Activated T-cell treated with anti-CD3 and anti-CD28 coated beads for 4 hours (primary cell): ENCODE results near the gene SCO1.

ENCODE experiments used
- DNase-seq: peaks from one replicate; pipeline ENCODE4 v3.0.0-alpha.2; 2020

SCO1 gene

DNA sequence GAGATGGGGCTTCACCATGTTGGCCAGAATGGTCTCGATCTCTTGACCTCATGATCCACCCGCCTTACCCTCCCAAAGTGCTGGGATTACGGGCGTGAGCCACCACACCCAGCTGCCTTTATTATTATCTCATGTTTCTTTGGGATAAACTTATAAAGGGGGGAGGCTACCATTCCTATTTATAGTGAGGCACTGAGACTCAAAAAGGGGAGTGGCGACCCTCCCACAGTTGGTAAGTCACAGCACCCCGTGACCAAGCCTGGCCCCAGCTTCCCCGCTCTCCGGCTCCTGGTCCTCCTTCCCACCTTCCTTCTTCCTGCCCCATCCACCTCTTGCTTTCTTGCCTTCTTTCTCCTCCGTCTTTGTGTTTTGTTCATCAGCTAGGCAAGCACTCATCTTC, 45.4 kb downstream of the SCO1 start:
- DNase-seq = no peak

DNA sequence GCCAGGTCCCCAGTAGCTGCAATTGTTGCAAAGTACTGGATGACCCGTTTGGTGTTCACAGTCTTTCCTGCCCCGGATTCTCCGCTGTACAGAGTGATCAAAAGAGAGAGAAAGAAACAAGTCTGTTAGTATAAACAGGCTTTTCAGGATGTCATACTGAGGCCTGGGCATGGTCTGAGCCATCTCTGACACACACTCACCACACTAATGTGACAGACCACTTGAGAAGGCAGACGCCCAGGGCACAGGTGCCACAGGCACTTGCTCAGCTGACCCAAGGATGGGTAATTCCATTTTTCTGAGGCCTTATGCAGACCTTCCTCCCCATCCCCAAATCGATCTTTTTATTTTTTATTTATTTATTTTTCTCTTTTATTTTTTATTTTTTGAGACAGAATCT, 47.7 kb downstream of the SCO1 start:
- DNase-seq = no peak

DNA sequence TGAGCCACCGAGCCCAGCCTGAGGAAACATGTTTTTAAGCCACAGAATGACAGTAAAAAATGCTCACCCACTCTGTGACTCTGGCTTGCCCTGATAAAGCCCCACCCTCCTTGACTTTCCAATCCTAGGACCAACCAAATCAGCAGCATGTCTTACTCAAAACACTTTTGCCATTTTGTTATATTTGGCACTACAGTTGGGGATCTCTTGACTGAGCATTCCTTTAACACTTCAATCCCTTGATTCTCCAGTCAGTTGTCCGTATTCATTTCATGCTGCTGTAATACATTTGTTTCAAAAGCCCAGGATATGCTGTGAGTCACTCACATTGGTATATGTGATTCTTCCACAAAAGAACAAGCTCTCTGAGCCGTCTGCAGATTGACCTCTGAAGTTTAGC, 48.4 kb downstream of the SCO1 start:
- DNase-seq = no peak

DNA sequence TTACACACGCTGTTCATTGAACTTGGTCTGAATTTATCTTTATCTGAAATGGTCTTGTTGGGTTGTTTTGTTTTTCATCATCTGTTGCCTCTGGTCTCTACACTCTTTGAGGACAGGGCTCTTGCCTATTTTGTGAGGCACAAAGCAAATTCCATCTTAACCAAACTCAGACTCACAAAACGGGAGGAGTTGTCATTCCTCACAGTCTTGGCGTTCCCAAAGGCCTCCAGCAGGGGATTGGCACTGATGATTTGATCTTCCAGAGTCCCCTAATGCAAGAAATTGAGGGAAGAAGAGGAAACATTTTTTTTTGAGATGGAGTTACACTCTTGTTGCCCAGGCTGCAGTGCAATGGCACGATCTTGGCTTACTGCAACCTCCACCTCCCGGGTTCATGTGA, 49.0 kb downstream of the SCO1 start:
- DNase-seq = no peak

DNA sequence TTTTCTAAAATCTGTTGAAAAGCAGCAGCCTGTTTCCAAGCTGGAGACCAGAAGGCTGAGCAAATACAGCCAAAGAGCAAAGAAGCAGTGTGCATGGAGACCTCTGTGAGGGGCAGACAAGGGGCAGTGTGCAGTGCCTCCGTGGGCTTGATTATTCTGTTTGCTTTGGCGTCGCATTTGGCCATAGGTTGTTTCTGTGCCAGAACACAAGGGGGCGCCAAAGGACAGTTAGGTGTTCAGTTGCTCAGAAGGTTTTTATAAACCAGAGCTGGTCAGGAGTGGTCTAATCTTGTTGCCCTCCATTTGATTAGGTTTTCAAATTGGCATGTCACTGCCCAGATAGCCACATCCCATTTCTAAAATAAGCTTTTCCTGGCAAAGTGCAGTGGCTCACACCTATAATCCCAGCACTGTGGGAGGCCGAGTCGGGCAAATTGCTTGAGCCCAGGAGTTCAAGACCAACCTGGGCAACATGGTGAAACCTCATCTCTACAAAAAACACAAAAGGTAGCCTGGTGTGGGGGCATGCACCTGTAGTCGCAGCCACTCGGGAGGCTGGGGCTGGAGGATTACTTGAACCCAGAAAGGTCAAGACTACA, 50.8 kb downstream of the SCO1 start:
- peak; percentile 68 for DNase-seq

DNA sequence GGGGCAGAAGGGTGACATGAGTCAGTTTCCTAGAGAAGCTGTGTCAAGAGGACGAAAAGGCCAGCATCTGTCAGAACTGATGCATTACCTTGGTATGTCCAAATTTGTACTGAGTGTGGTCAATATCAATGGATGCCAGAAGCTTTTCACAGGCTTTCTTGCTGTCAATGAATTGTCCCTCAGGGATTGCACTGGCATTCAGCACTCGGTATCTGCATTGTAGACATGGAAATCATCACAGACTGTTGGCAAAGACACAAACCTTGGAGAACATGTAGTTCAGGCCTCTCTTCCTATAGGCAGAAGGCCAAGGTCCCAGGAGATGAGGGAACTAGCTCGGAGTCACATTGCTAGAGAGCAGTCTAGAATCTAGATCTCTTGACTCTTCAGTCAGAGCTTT, 56.9 kb downstream of the SCO1 start:
- DNase-seq = no peak

DNA sequence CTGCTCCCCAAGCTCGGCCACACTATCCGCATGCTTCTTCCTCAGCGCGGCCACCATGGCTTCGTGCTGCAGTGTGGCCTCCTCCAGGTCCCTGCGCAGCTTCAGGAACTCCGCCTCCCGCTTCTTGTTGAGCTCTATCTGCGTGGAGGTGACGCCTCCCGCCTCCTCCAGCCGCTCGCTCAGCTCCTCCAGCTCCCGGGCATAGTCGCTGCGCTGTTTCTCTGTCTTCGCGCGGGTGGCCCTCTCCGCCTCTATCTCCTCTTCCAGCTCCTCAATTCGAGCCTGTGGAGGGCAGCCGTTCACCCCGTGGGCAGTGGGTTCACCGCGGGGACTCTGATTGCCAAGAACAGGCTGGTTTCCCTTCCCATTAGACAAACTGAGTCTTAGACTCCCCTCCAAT, 59.2 kb downstream of the SCO1 start:
- no peak for DNase-seq

DNA sequence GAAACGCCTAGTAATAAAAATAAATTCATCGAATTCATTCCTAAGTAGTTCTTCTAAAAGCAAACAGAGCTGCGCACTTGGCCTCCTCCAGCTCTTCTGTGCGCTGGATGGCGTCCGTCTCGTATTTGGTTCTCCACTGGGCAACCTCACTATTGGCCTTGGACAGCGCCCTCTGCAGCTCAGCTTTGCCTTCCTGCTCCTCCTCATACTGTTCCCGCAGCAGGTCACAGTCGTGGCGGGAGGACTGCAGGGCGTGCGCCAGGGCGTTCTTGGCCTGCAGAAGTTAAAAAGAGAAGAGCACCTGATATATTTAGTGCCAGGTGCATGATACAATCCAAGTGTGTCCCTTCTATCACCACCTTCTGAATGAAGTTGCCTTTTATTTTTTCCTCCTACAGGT, 62.0 kb downstream of the SCO1 start:
- DNase-seq = no peak

DNA sequence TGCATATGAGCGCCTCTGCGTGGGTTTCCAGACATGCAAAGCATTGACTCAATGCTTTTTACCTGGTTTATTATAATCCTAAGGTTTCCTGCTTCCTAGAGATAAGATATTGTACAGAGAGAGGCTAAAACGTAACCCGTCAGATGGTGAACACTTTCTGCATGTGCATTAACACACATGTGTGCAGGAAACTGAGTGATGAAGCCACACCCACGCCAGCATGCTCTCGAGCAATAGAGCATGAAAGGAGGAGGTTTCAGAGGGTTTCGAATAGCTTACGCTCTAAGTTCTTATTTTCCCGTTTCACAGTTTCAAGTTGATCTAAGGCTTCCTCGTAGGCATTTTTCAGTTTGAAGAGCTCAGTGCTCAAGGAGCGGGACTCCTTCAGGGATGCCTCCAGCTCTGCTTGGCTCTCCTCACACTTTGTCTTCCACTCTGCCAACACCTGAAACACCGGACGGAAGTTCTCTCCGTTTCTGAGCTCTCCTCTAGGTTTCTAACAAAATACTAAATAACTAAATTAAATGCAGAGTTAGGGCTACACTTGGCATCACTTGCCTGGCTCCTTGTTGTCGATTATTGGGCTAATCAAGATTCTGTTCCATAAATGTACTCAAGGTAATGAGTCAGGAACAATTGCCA, 63.5 kb downstream of the SCO1 start:
- no peak for DNase-seq

DNA sequence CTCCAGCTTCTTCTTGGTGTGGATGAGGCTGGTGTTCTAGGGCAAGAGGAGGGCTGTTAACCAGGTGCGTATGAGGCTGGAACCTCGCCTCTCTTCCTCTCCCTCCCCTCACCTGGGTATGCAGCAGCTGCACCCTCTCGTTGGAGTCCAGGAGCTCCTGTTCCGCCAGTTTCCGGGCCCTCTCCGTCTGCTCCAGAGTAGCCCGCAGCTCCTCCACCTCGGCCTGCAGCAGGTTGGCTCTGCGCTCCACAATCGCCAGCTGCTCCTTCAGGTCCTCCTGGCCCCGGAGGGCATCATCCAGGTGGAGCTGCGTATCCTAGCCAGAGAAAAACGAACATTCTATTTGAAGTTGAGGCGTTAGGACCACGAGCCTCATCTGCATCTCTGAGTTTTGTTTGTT, 65.6 kb downstream of the SCO1 start:
- DNase-seq = no peak

DNA sequence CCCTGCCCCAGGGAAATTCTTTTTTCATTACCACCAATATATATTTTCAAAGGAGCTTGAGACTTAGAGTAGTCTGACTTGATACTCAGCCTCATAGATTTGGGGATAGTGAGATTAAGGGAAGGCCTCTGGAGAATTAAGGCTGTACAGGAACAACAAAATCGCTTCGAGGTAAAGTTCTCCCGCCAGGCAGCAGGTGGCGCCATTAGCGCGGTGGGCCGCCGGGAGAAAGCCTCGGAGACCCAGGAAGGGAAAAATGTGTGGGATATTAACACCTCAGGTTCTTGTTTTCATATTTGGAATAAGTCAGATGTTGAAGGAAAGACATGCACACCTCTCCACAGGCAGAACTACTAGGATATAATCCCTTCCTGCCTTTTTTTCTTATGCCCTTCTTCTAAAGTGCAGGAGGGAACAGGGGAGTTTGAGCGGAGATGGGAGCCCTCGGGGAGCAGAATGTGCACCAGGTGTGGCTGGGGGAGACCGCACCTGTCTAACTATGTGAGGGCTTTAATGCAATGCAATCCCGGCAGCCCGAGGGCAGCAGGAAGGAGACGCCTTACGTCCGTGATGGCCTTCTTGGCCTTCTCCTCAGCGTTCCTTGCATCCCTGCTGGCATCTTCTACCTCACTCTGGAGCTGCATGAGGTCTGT, 66.2 kb downstream of the SCO1 start:
- no peak for DNase-seq

DNA sequence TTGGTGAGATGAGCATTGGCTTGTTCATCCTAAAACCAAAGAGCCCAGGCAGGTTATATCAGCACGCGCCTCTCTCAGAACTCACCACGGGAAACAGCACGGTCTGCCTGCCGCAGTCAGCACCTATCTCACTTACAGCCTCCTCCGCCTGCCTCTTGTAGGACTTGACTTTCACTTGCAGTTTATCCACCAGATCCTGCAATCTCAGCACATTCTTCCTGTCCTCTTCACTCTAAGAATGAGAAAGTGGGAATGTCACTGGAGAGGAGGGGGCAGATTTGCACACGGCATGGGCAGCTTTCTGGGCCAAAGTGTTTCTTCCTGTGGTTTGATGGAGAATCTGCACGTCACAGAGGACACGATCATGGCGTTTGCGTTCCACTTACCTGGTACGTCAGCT, 67.6 kb downstream of the SCO1 start:
- no peak for DNase-seq

DNA sequence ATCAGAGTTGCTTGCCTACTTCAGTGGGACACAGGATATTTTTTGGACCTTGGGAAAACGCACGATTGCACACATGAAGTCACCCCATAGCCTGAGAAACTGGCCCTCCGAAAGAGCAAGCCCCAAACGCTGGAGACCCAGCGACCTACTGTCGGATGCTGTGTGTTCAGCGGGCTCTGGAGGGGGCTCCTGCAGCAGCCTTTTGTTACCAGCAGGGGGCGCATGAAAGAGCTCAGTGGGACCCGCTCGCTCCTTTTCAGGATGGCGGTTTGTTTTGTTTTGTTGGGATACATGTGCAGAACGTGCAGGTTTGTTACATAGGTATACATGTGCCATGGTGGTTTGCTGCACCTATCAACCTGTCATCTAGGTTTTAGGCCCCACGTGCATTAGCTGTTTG, 68.6 kb downstream of the SCO1 start:
- DNase-seq = no peak

DNA sequence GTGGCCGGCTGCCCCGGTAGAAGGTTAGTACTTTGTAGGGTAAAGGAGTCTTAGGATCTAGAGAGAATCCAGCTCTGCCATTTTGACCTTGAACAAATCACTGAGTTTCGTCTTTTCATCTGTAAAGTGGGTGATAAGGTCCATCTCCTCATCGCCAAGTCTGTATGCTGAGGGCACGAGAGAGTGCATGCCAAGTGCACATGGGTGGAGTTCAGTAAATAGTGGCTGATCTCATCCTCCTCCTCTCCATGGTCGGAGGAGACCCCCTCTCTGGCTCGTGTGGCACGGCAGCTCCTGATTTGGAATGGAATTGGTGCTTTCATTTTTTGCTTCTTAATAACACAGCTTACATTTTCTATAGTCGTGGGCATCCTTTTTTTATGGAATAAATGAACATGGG, 70.9 kb downstream of the SCO1 start:
- no peak for DNase-seq

DNA sequence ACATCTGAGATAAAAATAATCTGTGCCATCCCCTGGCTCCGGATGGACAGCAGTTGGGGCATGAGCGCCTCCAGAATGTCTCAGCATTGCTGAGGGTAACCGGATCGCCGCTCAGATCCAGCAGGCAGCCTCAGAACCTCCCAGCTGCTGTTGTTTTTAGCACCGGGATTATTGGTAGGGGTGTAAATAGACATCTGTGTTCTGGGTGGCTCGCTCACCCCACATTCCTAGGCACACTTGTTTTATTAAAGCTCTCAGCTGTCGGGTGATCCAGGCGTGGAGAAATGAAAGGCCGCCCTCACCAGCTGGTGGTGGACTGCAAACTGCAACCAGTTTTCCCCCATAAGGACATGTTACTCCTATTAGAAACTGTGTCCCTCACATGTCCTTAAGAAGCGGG, 72.4 kb downstream of the SCO1 start:
- DNase-seq = no peak

DNA sequence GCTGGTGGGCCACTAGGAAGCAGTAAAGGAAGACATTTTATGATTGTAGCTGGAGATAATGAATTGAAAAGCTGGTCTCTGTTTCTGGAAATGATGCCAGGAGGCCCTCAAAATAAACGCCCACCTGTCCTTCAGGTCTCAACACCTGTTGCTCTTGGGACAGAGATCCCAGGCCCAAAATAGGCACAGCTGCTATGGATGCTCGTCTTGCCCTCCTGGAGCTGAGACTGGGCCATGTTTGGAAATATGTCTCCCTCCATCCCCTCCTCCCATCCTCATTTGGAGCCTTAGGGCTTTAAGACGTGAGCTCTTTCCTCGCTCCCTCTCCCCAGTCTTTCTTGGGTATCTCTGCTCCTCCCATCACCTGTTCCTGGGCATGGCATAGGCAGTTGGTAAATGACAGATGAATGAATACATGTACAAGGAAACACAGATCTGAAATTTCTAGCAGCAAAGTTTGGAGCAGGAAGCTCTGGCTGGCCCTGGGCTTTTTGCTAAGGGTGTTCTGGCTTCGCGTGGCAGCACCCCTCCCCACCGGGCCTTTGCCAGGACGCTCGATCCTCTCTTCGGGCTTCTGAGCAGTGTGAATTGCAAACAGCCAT, 73.5 kb downstream of the SCO1 start:
- no peak for DNase-seq

DNA sequence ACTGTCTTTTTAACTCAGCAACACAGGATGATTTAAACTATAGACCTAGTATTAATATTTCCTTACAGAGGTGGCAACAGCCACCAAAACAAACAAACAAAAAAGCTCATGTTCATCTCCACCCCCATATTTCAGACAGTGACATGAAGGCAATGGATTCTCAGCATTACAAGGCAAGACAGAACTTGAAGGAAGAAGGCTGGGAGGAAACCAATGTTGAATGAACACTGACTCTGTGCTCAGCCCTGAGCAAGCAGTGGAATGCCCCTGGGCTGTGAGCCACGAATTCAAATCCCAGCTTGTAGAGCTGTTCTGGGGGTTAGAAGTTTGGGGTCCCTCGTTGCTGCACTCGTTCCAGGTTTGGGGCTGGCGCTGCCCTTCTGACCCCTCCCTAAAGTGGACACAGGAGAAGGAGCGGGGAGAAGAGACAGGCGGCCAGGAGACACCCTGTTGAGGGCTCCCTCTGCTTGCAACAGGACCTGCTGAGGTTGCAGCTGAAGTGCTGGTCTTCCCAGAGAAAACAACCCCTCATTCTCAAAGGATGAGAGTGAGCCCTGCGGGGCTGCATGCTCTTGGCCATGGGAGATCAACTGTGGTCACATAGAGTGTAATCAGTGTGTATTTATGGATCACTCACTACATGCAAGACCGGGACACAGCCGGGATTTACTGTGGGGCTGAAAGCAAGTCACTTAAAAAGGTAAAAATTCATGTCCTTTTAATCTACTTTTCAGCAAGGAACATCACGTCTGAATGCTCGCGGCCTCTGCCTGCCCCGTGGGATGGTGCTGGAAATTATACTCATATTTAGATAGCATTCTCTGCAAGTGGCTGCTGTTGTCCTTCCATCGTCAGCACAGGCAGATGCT, 74.5 kb downstream of the SCO1 start:
- no peak for DNase-seq
